Activated CD4-positive, alpha-beta T cell treated with anti-CD3 and anti-CD28 coated beads, Interleukin-2, Interleukin-4, amounts not matched to agents 100 ng/mL and 50 ng/mL, durations not matched to agents 16 hours and 8 hours (primary cell): ENCODE measurements around the gene KIF6.
"Not testable (repeated sequence)": the region's sequence is repeated elsewhere in the genome, so short reads cannot be mapped to it uniquely, and the experiment has no call there.

ENCODE experiments used
- DNase-seq: peaks from one replicate; pipeline ENCODE4 v3.0.0-alpha.2; 2020; ENCODE audit warnings: low spot score

The KIF6 gene

GRCh38 chr6:39707962-39708683 lies 17.1 kb downstream of the KIF6 start:
- no peak for DNase-seq

DNA sequence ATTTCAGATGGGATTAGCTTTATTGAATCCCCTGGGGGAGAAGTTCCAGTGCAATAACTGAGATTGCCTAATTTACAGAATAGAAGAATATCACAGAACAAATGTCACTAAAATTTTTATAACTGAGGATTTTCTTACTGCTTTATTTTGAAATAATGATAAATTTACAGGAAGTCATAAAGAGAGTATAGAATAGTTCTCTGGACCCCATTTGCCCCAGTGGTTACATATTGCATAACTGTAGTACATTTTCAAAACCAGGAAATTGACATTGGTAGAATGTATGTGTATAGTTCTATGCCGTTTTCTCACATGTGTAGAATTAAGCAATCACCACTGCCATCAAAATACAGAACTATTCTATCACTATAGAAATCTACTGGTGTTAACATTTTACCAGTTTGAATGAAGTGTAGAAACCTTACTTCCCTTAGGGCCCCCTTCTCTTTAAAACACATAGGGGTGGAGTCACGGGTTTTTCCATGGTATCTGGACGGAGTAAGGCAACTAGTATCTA lies 18.3 kb downstream of the KIF6 start:
- DNase-seq: no peak

DNA sequence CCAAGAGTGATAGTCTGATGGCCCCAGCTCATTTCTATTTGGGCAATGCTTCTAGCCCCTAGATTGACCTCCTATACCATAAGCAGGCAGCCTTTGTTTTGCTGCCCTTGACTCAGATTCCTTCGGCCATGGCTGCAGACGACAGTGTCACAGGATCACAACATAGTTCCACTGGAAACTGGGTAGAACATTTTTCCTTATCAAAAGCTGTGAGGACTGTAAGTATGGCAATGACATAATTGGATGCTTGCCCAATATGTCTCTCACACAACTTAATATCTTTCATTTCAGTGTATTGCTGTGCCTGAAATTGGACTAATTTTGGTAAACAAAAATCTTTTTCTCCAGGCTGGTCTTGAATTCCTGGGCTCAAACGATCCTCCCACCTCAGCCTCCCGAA lies 22.9 kb downstream of the KIF6 start:
- DNase-seq: no peak

DNA sequence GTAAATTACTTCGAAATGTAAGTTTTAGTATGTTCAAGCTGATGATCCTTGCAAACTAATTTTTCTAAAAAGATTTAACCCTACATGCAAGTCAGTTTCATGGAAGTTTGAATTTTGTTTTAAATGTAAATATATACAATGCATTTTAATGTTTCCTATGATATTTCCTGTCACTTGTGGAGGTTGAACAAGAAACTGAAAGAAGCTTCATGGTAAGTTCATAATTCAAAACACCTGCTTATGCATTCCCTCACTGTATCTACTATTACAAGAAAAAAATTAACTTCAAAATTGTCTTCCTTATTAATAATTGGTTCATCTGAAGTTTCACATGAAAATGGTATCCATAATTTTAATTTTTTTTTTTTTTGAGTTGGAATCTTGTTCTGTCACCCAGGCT lies 24.8 kb downstream of the KIF6 start:
- no peak for DNase-seq

- no peak for DNase-seq
Observed at GRCh38 chr6:39698789-39699188, 26.4 kb downstream of the KIF6 start.

DNA sequence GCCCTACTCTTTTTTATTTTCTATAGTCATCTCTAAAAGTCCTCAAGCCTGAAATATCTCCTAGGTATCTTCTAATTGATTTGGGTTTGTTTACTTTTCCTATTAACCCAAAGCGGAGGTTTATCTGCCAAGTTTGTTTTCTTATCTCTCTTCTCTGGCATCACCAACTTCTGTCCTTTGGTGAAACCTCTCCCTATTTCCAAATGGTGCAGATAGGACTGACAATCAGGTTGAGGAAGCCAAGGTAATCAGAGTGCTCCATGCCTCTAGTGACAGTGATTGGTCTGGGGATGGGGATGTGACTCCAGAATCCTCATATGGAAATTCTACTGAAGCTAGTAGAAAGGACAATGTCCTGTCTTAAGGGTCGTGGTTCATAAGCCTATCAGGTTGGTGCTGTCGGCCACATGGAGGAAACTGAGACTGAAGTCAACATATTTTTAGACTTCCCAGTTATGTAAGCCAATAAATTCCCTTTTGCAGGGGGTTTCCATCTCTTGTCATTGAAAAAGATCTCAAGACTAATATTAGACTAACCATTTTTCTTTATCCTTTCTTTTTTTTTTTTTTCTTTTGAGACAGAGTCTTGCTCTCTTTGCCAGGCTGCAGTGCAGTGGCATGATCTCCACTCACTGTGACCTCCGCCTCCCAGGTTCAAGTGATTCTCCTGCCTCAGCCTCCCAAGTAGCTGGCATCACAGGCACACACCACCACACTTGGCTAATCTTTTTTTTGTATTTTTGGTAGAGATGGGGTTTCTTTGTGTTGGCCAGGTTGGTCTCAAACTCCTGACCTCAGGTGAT lies 28.0 kb downstream of the KIF6 start:
- DNase-seq: no peak

- no peak for DNase-seq
Observed at GRCh38 chr6:39695447-39695846, 29.8 kb downstream of the KIF6 start.

DNA sequence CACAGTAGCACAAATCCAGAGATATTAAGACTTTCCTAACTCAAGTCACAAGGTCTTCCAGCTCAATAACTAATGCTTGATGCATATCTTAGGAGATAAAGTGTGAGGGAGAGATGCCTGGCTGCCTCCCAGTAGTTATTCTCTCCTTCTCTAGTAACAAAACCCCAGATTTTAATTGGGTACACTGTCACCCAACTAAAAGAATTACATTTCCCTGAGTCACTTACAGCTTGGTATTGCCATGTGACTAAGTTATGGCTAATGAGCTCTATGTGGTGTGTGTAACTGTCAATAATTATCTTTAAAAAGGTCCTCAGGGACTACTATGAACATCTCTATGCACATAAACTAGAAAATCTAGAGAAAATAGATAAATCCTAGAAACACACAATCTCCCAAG lies 32.0 kb downstream of the KIF6 start:
- no peak for DNase-seq

GRCh38 chr6:39688494-39688893 lies 36.7 kb downstream of the KIF6 start:
- DNase-seq: no peak

- no peak for DNase-seq
Observed at GRCh38 chr6:39686976-39687375, 38.2 kb downstream of the KIF6 start.

DNA sequence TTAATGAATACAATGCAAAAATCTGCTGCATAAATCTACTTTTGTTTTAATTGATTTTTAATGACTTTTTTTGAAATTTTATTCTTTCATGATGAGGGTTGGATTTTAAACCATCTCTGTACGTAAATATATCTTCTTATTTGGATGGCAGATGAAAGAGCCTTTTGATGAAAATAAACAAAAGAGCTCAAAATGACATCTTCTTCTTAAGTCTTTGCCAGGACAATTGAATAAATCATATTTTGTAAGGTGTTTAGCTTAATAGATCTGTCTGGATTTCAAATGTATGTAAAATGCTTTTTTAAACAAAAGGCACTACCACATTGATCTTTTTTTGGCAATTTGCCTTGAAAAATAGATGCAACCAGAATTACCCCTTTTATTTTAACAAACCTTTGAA lies 39.3 kb downstream of the KIF6 start:
- DNase-seq: no peak

DNA sequence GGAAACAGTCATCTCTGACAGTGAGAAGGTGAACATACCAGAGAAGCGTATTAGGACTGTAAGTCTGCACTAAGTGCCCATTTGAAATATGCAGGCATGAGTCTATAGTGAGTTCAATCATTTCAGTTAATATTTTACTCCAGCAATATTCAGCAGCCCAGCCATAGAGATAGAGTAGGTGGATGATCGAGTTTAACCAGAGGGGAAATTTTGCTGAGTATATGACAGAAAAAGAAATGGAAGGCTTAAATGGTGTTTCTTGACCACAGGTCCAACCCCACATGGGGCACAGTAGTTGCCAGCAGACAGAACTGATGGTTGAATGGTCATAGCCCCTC lies 39.8 kb downstream of the KIF6 start:
- no peak for DNase-seq

GRCh38 chr6:39684790-39685488 lies 40.3 kb downstream of the KIF6 start:
- DNase-seq: no peak

GRCh38 chr6:39681674-39682121 lies 43.5 kb downstream of the KIF6 start:
- DNase-seq: no peak

DNA sequence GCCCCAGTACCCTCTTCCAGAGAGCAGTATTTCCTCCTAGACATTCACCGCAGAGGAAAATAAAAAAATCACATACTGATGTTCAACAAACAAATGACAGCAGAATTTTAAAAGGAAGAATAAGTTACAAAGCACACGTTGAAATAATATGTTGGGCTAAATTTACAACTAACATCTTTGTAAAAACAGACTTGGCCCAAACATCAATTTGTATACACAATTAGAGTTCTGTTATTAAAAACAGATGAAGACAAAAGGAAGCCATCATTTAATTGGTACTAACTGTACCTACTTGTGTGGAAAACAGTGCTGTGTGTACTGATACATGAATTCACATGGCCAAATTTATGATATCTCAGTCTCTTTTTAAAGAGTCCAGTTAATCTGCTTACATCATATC lies 46.3 kb downstream of the KIF6 start:
- no peak for DNase-seq

GRCh38 chr6:39677318-39677717 lies 47.9 kb downstream of the KIF6 start:
- DNase-seq: not testable (repeated sequence)

DNA sequence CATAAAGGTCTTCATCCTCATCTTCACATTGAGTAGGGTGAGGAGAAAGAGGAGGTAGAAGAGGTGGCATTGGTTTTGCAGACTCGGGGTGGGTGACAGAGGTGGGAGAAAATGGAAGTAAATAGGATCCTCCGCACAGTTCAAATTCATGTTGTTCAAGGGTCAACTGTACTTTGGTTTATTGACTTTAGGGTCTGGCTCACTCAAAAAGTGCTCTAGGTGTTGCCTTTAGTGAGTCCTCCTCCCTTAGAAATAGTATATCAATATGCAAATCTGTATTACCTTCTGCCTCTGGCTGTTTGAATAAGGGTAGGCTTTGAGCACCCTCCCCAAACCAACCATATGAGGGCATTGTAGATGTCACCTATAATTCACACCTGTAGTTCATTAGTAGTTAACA lies 54.7 kb downstream of the KIF6 start:
- DNase-seq: no peak

DNA sequence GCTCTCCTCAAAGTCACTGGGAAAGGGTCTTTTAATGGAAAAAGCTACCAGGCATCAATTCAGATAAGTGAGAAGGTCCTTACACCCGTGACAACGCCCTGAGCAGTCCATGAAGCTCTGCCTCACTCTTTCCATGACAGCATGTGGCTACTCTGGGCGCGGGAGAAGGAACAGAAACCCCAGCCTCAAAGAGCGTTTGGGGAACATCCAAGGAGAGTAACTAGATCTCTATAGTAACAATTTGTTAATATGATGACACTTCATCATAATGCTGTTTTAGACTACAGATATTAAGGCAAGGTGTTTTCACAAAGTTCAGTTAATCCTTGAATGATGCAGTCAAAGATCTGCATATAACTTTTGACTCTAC lies 55.2 kb downstream of the KIF6 start:
- DNase-seq: no peak

DNA sequence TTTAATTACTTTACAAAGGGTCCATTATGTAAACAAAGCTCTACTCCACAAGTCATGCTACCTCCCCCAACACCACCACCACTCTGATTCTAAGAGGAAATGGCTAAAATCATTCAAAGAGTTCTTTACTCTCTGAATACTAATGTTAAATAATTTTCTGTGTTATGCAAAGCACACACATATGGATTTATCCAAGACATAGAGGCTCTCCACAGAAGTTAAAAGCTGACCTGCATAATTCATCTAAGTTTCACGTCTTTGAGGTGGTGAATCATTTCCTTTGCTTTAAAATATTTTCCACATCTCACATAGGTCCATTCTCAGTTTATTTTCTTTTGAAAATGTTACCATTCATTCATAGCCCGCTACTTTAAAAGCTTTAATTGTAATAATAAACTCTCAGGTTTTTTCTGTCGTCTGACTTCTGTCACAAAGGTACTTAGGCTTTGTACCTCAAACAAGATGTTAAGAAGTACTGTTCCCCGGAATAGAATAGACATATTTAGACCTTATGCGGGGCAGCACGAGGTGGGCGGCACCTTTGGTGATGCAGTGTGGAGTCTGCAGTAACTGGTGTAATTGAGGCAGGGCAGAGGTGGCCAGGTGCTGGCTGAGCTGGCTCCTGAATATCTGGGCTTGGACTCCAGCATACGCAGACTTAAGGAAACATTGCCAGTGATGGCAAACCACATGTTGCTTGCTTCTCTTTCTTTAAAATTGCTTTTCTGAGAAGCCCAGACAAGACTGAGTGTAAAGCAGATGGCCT lies 55.8 kb downstream of the KIF6 start:
- DNase-seq: no peak

DNA sequence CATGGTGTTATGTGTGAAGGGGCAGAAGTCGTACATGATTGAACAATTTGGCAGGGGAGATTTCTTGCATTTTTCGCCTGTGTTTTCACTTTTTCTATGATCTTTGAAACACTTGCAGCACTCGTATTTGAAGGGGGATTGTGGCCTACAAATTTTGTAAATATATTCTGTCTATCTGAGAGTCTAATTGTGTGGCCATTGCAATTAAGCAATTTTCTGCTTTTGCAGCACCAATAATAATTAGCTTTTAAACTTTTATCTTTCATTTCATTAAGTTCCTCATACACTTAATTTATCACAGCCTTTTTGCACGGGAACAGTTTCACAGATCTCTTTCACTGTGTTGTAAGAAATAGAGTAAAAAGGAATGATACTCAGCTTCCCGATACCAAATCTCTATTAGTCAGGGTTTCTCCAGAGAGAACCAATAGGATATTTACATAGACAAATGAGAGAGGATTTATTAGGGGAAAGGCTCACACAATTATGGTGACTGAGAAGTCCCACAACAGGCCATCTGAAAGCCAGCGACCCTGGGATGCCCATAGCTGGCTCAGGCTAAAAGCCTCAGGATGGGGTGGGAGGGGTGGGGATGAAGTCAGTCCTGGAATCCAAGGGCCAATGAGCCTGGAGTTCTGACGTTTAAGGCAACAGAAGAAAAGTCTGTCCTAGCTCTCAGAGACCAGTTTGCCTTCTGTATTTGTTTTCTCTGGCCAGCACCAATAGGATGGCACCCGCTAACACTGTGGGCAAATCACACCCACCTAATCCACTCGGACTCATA lies 58.3 kb downstream of the KIF6 start:
- no peak for DNase-seq

DNA sequence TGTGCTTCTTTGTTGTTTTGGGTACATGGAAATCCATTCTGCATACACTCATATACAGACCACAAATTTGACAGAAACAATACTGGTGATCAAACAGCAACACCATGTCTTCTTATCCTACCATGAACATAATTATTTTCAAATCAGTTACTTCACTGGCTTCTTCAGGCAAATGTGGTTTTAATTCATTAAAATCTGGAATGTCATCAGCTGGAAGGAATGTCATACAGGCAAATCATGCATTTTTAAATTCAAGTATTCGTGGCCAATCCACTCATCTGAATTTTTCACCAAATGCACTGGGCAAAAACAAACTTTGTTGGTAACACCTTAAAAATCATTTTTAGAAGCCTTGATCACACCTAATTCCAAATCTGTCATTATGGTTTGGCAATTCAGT lies 59.3 kb downstream of the KIF6 start:
- no peak for DNase-seq
